Activated T-cell treated with anti-CD3 and anti-CD28 coated beads, Interleukin-2, amount 50 U/mL, for 48 hours (primary cell): ENCODE data around the gene DLGAP1.

Experiments used
- DNase-seq, 2 experiments: peaks; one replicate each; pipeline ENCODE4 v3.0.0-alpha.2; 2020

Gene DLGAP1

GRCh38 chr18:4284528-4284927, 170.6 kb downstream of the DLGAP1 start:
- DNase-seq: no peak

- DNase-seq: no peak
These were observed 171.3 kb downstream of the DLGAP1 start for GRCh38 chr18:4283746-4284291.

- no peak for DNase-seq
These were observed 172.2 kb downstream of the DLGAP1 start for GRCh38 chr18:4282954-4283353.

- DNase-seq: no peak
These were observed 178.0 kb downstream of the DLGAP1 start for GRCh38 chr18:4276953-4277585.

GRCh38 chr18:4271952-4272351, 183.2 kb downstream of the DLGAP1 start:
- DNase-seq: no peak

- DNase-seq: no peak
These were observed 184.1 kb downstream of the DLGAP1 start for GRCh38 chr18:4270988-4271387.

GRCh38 chr18:4270016-4270415, 185.1 kb downstream of the DLGAP1 start:
- DNase-seq: no peak

- DNase-seq: no peak
These were observed 187.5 kb downstream of the DLGAP1 start for GRCh38 chr18:4267641-4268040.

- DNase-seq: no peak
These were observed 190.7 kb downstream of the DLGAP1 start for GRCh38 chr18:4264347-4264791.

GRCh38 chr18:4260107-4260506, 195.0 kb downstream of the DLGAP1 start:
- no peak for DNase-seq

GRCh38 chr18:4256766-4257417, 198.2 kb downstream of the DLGAP1 start:
- no peak for DNase-seq

- DNase-seq: no peak
These were observed 200.3 kb downstream of the DLGAP1 start for GRCh38 chr18:4254840-4255239.

GRCh38 chr18:4252829-4253228, 202.3 kb downstream of the DLGAP1 start:
- no peak for DNase-seq

- no peak for DNase-seq
These were observed 203.2 kb downstream of the DLGAP1 start for GRCh38 chr18:4251873-4252272.

- no peak for DNase-seq
These were observed 203.9 kb downstream of the DLGAP1 start for GRCh38 chr18:4251206-4251605.

GRCh38 chr18:4250141-4250540, 205.0 kb downstream of the DLGAP1 start:
- DNase-seq: no peak

GRCh38 chr18:4248686-4249085, 206.4 kb downstream of the DLGAP1 start:
- DNase-seq: no peak

GRCh38 chr18:4246374-4246773, 208.7 kb downstream of the DLGAP1 start:
- DNase-seq: no peak

- DNase-seq: no peak
These were observed 209.7 kb downstream of the DLGAP1 start for GRCh38 chr18:4245456-4245855.

GRCh38 chr18:4242431-4243161, 212.5 kb downstream of the DLGAP1 start:
- DNase-seq: no peak

- DNase-seq: no peak
These were observed 214.0 kb downstream of the DLGAP1 start for GRCh38 chr18:4241090-4241617.

- DNase-seq: no peak
These were observed 216.1 kb downstream of the DLGAP1 start for GRCh38 chr18:4238966-4239365.

- DNase-seq: no peak
These were observed 217.5 kb downstream of the DLGAP1 start for GRCh38 chr18:4237664-4238041.
